Bronchial epithelial cell (primary cell): ENCODE data around the gene MSTO1. TPM values are rescaled to one million over a fixed set of nuclear protein-coding genes. Genes with fewer than 3 reads are reported as not detected.
"Not testable (repeated sequence)": the region's sequence is repeated elsewhere in the genome, so short reads cannot be mapped to it uniquely, and the experiment has no call there.

Experiments
- DNase-seq: peaks from one replicate; pipeline ENCODE4 v3.0.0-alpha.2; 2010; ENCODE audit warnings: low read depth
- FAIRE-seq: peaks from 2 replicates; lab custom pipeline; 2011; peaks lifted over from hg19 to GRCh38; lab: Jason Lieb, UNC
- H3K27me3 ChIP-seq: 2 replicates; pipeline ENCODE4 v1.5.1; 2011; ENCODE audit warnings: low read length; ENCODE audit not compliant: control insufficient read depth, insufficient read depth
- H3K36me3 ChIP-seq: 2 replicates; pipeline ENCODE4 v1.5.1; 2011; ENCODE audit warnings: low read length; ENCODE audit not compliant: control insufficient read depth, insufficient read depth
- H3K4me3 ChIP-seq: 2 replicates; pipeline ENCODE4 v1.5.1; 2011; ENCODE audit warnings: mild to moderate bottlenecking, low read depth, low read length, control low read depth
- CTCF ChIP-seq: IDR thresholded peaks from 2 replicates; pipeline ENCODE4 v1.5.1; 2011; ENCODE audit warnings: mild to moderate bottlenecking, moderate library complexity, low read length, control low read depth, inconsistent platforms; ENCODE audit not compliant: insufficient read depth, severe bottlenecking
- total RNA-seq: library from RNA; depleted of rRNA; stranded (reverse); fragments of >200 nt; gene quantifications from 2 replicates; pipeline ENCODE4 v1.2.1, GENCODE V29; 2014

Gene MSTO1
- total RNA-seq, 1 donor from 2014 or later = 69.0 TPM

- DNase-seq (no peak), FAIRE-seq (no peak)
- Histone ChIP-seq H3K36me3 (no peaks in the 10 kb centered on the region), H3K27me3 (no peaks in the 10 kb centered on the region), H3K4me3 (no peak overlapping the region)
- TF ChIP-seq CTCF = no peak
These were observed 13.3 kb downstream of the MSTO1 start for GRCh38 chr1:155623357-155623756.

GRCh38 chr1:155626428-155626827 lies 16.4 kb downstream of the MSTO1 start:
- H3K27me3 ChIP-seq, H3K4me3 ChIP-seq, H3K36me3 ChIP-seq, FAIRE-seq, DNase-seq: not testable (repeated sequence)

- Histone ChIP-seq H3K4me3 (no peak overlapping the region), H3K36me3 (no peaks in the 10 kb centered on the region), H3K27me3 (no peaks in the 10 kb centered on the region)
- FAIRE-seq (no peak), DNase-seq (no peak)
- no peak for TF ChIP-seq CTCF
These were observed 26.6 kb downstream of the MSTO1 start for GRCh38 chr1:155636397-155637153.

- Histone ChIP-seq H3K36me3 (peaks cover 2% of the 10 kb centered on the region), H3K4me3 (no peak overlapping the region), H3K27me3 (no peaks in the 10 kb centered on the region)
- FAIRE-seq (no peak), DNase-seq (no peak)
- no peak for TF ChIP-seq CTCF
These were observed 30.3 kb downstream of the MSTO1 start for GRCh38 chr1:155640367-155640766.

- FAIRE-seq, H3K27me3 ChIP-seq, DNase-seq, H3K4me3 ChIP-seq, H3K36me3 ChIP-seq: not testable (repeated sequence)
These were observed 32.7 kb downstream of the MSTO1 start for GRCh38 chr1:155642559-155643180.

- no peak overlapping the region for H3K4me3 ChIP-seq
- FAIRE-seq (no peak), DNase-seq (no peak)
- peaks cover 2% of the 10 kb centered on the region for H3K36me3 ChIP-seq
- no peaks in the 10 kb centered on the region for H3K27me3 ChIP-seq
- no peak for TF ChIP-seq CTCF
These were observed 33.2 kb downstream of the MSTO1 start for GRCh38 chr1:155643230-155643629.
